Thyroid gland (tissue), 4 donors: ENCODE measurements around the gene NOSIP. TPM values are rescaled to one million over a fixed set of nuclear protein-coding genes. Genes with fewer than 3 reads are reported as not detected.

Experiments used
- DNase-seq, 2 donors: peaks; one replicate each; pipeline ENCODE4 v3.0.0-alpha.2; 2019
- H3K27ac ChIP-seq, 3 donors: fragments of 200-600 bp; sonication (generic); 1 replicate in 2 of 3; 2 replicates in 1 of 3; pipeline ENCODE4 v1.5.1; 2016 to 2019; ENCODE audit warnings: mild to moderate bottlenecking in 1 of 3, moderate library complexity in 1 of 3
- H3K27me3 ChIP-seq: fragments of 200-600 bp; sonication (generic); one replicate; pipeline ENCODE4 v1.5.1; 2019
- H3K36me3 ChIP-seq, 2 donors: fragments of 200-600 bp; sonication (generic); one replicate each; pipeline ENCODE4 v1.5.1; 2016 to 2019
- H3K4me1 ChIP-seq, 2 donors: fragments of 200-600 bp; sonication (generic); one replicate each; pipeline ENCODE4 v1.5.1; 2017 to 2019
- H3K4me3 ChIP-seq, 3 donors: fragments of 200-600 bp; sonication (generic); replicated peaks in 1 of 3; 1 replicate in 2 of 3; 2 replicates in 1 of 3; pipeline ENCODE4 v1.5.1; 2016; ENCODE audit warnings: mild to moderate bottlenecking in 1 of 3
- H3K9me3 ChIP-seq: fragments of 200-600 bp; sonication (generic); one replicate; pipeline ENCODE4 v1.5.1; 2017
- CTCF ChIP-seq, 6 experiments: fragments of 200-600 bp in 3 of 6; fragments of 450-650 bp in 3 of 6; sonication (generic) in 3 of 6; IDR thresholded peaks; one replicate each; pipeline ENCODE4 v1.5.1; 2016 to 2019; ENCODE audit warnings: antibody characterized with exemption in 6 of 6, mild to moderate bottlenecking in 2 of 6, inconsistent platforms in 1 of 6, moderate library complexity in 1 of 6
- POLR2A ChIP-seq, 2 donors: fragments of 450-650 bp; IDR thresholded peaks; one replicate each; pipeline ENCODE4 v1.6.1; 2017; ENCODE audit warnings: antibody characterized with exemption in 2 of 2, mild to moderate bottlenecking in 2 of 2, moderate library complexity in 1 of 2
- WGBS, 2 donors: methylation state at CpG; one replicate each; pipeline ENCODE4 v1.1.5; 2017; 5-methylcytosine and 5-hydroxymethylcytosine counted together
- intact Hi-C: fragments of 100-400 bp; cut with DNase I; formaldehyde crosslinking; loops from one replicate; pipeline ENCODE4 v1.15.1; 2023
- small RNA-seq: library from RNA; depleted of rRNA; stranded (forward); fragments of <200 nt; gene quantifications from one replicate; pipeline ENCODE3, GENCODE V24; 2016
- total RNA-seq, 4 donors: library from RNA; depleted of rRNA; stranded (reverse); fragments of >200 nt; gene quantifications; one replicate each; pipeline ENCODE4 v1.2.3, GENCODE V29; 2016

NOSIP gene
- total RNA-seq, 4 donors from 2014 or later: 46.1 to 94.6 (median 64.7) TPM

GRCh38 chr19:49506575-49507105 is 73.7 kb downstream of the NOSIP start:
- Histone ChIP-seq H3K27ac (no peak overlapping the region), H3K4me1 (peaks cover 0 to 4% of the 10 kb centered on the region in 2 donors), H3K36me3 (no peaks in the 10 kb centered on the region), H3K4me3 (no peak overlapping the region), H3K9me3 (no peaks in the 10 kb centered on the region), H3K27me3 (no peaks in the 10 kb centered on the region)
- TF ChIP-seq POLR2A (IDR thresholded peaks at IDR 0.05) (no peak), CTCF (IDR thresholded peaks at IDR 0.05) (peak; percentile 18 to 57 (median 48))
- 39 to 40% methylated on average over 8 of the region's 8 CpGs for WGBS, 2 donors
- intact Hi-C loops: no loop called here
- peak; percentile 33 to 46 for DNase-seq

Small RNA genes lying within 50 kb of the gene (small RNA-seq; reads per million reads assigned to genes)
- gene RF00019: not detected

Other genes starting within 250 kb of the NOSIP start
- 1 to 10 TPM; 2.1 to 9.7 (median 5.4) TPM for gene CD37, start 245.2 kb downstream of the NOSIP start, total RNA-seq
- gene TEAD2, start 218.1 kb downstream of the NOSIP start, total RNA-seq: 10 to 100 TPM in 3 of 4 donors, 1 to 10 TPM in 1; 6.9 to 19.5 (median 13.7) TPM
- 1 to 10 TPM in 1 of 4 donors, not detected in 3; 1.3 TPM for gene DKKL1, start 216.7 kb downstream of the NOSIP start, total RNA-seq
- gene KASH5, start 192.3 kb downstream of the NOSIP start, total RNA-seq: 1 to 10 TPM in 1 of 4 donors, not detected in 3; 1.3 TPM
- gene PTH2, start 157.1 kb downstream of the NOSIP start, total RNA-seq: not detected
- gene GFY, start 155.2 kb downstream of the NOSIP start, total RNA-seq: not detected
- 1 to 10 TPM in 3 of 4 donors, under 1 TPM in 1; 0.73 to 1.5 (median 1.3) TPM for gene SLC17A7, start 139.0 kb downstream of the NOSIP start, total RNA-seq
- 100 to 1,000 TPM in 2 of 4 donors, 10 to 100 TPM in 2; 69.7 to 125 (median 99.8) TPM for gene PIH1D1, start 128.7 kb downstream of the NOSIP start, total RNA-seq
- 10 to 100 TPM; 32.5 to 39.5 (median 34.2) TPM for gene ALDH16A1, start 127.3 kb downstream of the NOSIP start, total RNA-seq
- gene FLT3LG, start 106.3 kb downstream of the NOSIP start, total RNA-seq: 1 to 10 TPM; 2.8 to 7.3 (median 6.3) TPM
- gene RPL13A, start 92.9 kb downstream of the NOSIP start, total RNA-seq: 1,000 to 10,000 TPM; 1,542 to 2,853 (median 2,123) TPM
- gene RPS11, start 84.1 kb downstream of the NOSIP start, total RNA-seq: 1,000 to 10,000 TPM; 1,543 to 4,390 (median 2,518) TPM
- gene FCGRT, start 67.9 kb downstream of the NOSIP start, total RNA-seq: 100 to 1,000 TPM; 149 to 248 (median 180) TPM
- 10 to 100 TPM in 3 of 4 donors, 1 to 10 TPM in 1; 9.7 to 12.6 (median 11.3) TPM for gene RCN3, start 52.6 kb downstream of the NOSIP start, total RNA-seq
- 10 to 100 TPM in 3 of 4 donors, 1 to 10 TPM in 1; 8.9 to 29.6 (median 25.0) TPM for gene PRRG2, start 760 bp upstream of the NOSIP start, total RNA-seq
- gene PRR12, start 10.6 kb upstream of the NOSIP start, total RNA-seq: 10 to 100 TPM in 3 of 4 donors, 1 to 10 TPM in 1; 7.3 to 15.6 (median 12.4) TPM
- gene RRAS, start 59.6 kb upstream of the NOSIP start, total RNA-seq: 10 to 100 TPM; 24.0 to 44.5 (median 28.8) TPM
- 10 to 100 TPM; 17.5 to 38.4 (median 25.8) TPM for gene SCAF1, start 61.7 kb upstream of the NOSIP start, total RNA-seq
- 10 to 100 TPM; 41.5 to 62.5 (median 52.3) TPM for gene IRF3, start 85.3 kb upstream of the NOSIP start, total RNA-seq
- gene BCL2L12, start 85.4 kb upstream of the NOSIP start, total RNA-seq: 1 to 10 TPM; 4.7 to 8.1 (median 7.2) TPM
- 100 to 1,000 TPM; 117 to 156 (median 139) TPM for gene PRMT1, start 96.7 kb upstream of the NOSIP start, total RNA-seq
- 1 to 10 TPM in 1 of 4 donors, under 1 TPM in 2, not detected in 1; 0.38 to 2.7 (median 0.45) TPM for gene ADM5, start 109.0 kb upstream of the NOSIP start, total RNA-seq
- gene CPT1C, start 110.6 kb upstream of the NOSIP start, total RNA-seq: 1 to 10 TPM; 1.9 to 3.9 (median 2.6) TPM
- under 1 TPM in 2 of 4 donors, not detected in 2; 0.22 to 0.81 TPM for gene TSKS, start 182.8 kb upstream of the NOSIP start, total RNA-seq
- gene AP2A1, start 186.4 kb upstream of the NOSIP start, total RNA-seq: 10 to 100 TPM; 48.4 to 77.6 (median 66.9) TPM
- gene FUZ, start 232.7 kb upstream of the NOSIP start, total RNA-seq: 10 to 100 TPM; 20.1 to 40.1 (median 33.3) TPM
- gene MED25, start 237.7 kb upstream of the NOSIP start, total RNA-seq: 10 to 100 TPM; 42.6 to 50.2 (median 44.9) TPM